CD4-positive, alpha-beta T cell treated with Interleukin-2 at 100 ng/mL for 4 hours (primary cell): ENCODE data around the gene VMO1.
"Not testable (repeated sequence)": the region's sequence is repeated elsewhere in the genome, so short reads cannot be mapped to it uniquely, and the experiment has no call there.

Experiments
- DNase-seq: peaks from one replicate; pipeline ENCODE4 v3.0.0-alpha.2; 2020; ENCODE audit warnings: low spot score

VMO1 gene, protein sequence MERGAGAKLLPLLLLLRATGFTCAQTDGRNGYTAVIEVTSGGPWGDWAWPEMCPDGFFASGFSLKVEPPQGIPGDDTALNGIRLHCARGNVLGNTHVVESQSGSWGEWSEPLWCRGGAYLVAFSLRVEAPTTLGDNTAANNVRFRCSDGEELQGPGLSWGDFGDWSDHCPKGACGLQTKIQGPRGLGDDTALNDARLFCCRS

DNA sequence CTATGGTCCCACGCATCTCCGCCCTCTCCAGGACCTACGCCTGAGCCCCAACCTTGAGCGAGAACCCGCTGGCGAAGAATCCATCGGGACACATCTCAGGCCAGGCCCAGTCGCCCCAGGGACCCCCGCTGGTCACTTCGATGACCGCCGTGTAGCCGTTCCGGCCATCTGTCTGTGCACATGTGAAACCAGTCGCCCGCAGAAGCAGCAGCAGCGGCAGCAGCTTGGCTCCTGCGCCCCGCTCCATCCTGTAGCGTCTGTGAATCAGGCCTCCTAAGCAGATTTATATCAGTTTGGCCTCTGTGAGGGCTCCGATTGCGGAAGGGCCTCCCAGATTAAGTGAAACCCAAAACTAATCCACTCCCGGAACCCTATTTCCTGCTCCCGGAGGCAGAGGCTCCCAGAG is at the start of gene VMO1:
Gene VMO1 (minus strand): TSS at position 259 of the 406 bp plus-strand sequence. CDS start 12 bp downstream, at position 247.
- no peak for DNase-seq

DNA sequence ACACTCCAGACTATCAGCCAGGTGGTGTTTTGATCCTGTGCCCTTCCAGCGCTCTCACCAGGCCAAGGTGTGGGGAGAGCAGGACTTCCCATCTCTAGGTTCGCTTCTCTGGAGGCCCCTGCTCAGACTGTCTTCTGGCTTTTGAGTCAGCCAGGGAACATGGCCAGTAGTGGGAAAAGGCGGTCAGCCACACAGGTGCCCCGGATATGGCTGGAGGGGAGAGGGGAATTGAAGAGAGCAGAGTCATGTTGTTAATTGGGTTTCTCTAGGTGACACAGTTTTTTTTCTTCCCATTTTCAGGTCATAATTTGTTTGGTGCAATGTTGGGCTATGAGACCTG is 48.5 kb upstream of the VMO1 start:
- no peak for DNase-seq

DNA sequence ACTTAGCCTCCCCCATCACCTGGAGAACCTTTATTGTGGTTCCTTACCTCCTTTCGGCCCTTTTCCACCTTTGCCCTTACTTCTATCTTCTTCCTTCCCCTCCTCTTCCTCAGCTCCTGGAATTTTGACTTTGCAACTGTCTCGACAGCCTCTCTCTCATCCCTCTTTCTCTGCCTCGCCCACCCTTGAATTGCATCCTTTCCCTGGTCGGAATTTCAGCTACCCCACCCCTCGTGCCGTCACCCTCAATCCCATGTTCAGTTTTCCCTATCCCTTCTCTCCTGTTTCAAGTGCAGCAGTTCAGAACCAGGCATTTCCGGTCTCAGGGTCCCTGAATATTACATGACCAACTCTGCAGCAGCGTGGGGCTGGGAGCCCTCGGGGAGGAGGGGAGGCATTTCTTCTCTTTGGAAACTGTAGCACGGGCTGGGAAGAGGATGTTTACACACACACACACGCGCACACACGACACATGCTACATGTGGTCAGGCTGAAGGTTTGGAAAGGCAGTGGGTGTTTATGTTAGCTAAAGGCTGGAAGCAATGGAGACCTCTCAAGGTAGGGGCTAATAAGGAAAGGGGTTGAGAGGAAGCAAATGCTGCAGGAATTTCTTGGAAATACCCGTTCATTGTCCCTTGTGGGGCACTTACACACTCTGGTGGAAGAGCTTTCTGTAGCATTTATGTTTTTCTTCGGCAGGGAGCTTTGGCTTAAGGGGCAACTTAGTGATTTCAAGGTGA is 47.9 kb upstream of the VMO1 start:
- peak; percentile 1 for DNase-seq

DNA sequence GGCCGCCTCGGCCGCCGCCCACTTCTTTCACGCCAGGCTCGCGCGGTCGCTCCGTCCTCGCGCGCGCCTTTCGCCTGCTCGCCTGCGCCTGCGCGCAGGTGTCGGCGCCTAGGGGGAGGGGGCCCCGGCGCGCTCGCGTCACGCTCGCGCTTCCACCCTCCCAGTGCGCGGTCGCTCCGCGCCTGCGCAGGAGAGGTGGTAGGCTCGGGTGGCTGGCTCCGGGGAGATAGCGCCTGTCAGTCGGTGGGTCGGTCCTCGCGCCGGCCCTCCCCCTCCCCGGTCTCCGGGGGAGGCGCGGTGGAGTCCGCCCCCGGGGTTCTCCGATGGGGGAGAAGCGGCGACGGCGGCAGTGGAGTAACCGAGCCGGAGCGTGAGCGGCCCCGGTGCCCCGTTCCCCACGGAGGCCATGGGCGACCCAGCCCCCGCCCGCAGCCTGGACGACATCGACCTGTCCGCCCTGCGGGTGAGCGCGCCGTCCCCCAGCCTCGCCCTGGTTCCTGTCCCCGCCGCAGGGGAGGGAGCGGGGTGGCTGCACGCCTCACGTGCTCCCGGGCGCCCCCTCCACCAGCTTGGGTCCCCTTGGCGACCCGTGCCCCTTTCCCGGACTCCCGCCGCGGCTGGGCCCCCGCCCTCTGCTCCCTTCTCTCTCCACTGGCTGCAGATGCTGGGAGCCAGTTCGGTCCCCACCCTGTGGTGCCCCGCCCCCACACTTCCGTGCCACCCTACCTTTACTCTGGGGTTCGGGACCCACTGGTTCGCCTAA is 47.2 kb upstream of the VMO1 start, which contains the start of gene MINK1:
Gene MINK1 (plus strand): TSS at position 163 of the 763 bp plus-strand sequence. CDS start 244 bp downstream, at position 407.
- peak; percentile 93 for DNase-seq

DNA sequence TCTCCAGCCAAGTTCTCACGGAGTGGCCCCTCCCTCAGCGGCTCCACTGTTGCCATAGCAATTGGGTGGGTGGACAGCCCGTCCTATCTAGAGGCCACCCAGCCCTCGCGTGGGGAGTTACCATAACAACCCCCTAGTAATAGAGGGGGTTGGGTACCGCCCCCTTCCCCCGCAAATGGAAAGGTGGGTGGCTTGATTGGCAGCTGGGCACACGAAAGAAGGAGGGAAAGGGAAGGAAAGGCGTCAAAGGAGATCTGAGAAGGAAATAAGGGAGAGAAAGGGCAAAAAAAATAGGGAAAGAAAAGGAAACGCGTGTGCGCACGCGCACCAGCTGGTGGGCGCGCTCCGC is 46.6 kb upstream of the VMO1 start:
- DNase-seq, result not testable (repeated sequence)

DNA sequence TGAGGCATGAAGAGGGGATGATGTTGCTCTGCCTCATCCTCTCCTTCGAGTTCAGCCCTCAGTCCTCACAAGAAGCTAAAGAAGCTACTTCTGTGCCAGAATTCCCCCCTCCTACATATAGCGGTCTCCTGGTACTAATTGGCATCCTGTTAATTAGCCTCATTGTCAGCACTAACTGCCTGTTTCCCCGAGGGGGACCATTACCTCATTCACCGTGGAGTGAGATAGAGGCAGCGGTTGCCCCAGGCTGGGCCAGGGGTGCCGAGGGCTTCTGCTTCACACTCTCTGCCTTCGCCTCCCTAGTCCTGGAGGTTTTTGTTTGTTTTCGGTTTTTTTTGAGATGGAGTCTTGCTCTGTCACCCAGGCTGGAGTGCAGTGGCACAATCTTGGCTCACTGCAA is 41.2 kb upstream of the VMO1 start:
- no peak for DNase-seq

DNA sequence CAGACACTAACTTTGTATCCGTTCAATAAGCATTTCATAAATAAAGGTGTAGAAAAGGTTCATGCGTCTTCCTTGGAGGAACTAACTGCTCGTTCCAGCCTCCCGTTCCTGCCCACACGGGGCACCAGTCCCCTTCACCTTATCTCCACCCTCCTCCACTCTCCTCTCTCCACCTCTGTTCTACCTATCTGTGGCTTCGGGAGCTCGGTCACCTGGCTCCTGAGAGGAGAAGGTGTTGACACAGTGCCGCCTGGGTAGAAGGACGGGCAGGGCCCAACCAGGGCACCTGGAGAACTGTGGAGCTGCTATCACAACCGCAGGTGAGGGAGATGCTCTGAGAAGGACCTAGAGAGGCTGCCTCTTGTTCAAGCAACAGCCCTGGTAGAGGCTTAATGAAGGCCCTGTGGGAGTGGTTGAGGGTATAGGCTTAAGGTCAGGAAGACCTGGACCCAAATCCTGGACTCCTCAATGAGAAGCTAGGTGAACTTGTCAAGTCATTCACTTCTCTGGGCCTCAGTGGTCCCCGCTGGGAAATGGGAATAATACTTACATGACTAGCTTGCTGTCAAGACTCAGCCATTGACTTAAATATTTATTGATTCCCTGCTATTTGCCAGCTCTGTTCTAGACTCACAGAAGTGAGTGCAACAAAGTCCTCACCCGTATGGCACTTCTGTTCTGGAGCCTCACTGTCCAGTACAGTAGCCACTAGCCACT is 37.4 kb upstream of the VMO1 start:
- no peak for DNase-seq

DNA sequence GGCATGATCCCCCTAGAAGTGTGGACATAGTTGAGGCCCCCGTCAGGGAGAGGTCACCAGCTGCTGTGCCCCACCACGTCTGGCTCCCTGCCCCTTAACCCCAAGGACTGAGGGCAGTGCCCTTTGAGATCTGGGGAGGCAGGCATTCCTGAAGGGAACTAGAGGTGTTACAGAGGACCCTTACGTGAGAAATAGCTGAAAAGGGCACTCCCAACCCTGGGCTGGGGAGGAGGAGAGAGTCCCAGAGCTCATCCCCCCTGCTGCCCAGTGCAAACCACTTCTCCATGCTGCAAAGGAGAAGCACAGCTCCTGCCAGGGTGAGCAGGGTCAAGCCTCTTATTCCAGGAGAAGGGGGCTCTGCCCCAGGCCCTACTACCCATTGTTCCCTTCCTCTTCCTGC is 36.7 kb upstream of the VMO1 start:
- DNase-seq, result no peak

DNA sequence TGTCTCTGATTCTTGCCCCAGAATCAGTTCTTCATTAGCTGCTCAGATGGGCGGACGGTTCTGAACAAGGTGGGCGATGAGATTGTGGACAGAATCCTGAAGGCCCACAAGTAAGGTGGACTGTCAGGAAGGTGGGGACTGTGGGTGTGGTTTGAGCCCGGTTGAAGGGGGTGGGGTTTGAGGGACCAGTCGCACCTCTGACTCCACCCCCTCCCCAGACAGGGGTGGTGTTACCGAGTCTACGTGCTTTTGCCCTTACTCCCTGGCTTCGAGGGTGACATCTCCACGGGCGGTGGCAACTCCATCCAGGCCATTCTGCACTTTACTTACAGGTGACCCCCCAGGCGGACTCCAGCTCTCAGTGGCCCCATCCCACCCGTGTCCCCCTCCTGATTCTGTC is 32.1 kb upstream of the VMO1 start:
- no peak for DNase-seq

DNA sequence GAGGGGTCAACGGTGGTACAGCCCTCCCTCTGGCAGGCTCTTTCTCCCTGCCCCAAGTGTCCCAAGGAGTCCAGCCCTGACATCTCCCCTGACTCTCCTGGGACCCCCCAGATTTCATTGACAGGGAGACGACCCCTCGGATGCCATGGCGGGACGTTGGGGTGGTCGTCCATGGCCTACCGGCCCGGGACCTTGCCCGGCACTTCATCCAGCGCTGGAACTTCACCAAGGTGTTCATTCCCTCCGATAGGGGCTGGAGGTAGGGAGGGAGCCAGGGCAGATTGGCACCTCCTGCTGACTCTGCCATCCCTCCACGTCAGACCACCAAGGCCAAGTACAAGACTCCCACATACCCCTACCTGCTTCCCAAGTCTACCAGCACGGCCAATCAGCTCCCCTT is 30.7 kb upstream of the VMO1 start:
- no peak for DNase-seq

DNA sequence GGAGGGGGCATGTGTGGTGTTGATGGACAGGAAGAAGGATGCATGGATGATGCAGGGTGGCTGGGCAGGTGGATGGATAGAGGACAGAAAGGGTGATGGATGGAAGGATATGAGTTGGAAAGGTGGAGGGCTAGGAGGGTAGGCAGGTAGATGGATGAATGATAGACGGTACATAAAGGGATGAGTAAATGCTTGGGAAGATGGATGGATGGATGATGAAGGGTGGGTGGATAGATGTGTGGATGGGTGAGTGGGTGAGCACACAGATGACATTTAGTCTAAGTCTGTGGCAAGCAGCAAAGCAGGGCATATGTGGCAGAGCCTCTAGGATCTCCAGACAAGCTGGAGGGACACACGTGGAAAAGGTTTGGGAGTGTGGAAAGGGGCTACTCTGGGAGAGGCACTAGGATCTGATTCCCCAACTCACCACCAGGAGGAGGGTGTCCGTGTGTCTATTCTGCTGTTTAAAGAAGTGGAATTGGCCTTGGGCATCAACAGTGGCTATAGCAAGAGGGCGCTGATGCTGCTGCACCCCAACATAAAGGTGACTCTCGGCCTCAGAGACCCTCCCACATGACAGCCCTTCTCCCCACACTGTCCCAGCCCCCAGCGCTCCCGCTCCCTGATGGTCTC is 29.0 kb upstream of the VMO1 start:
- DNase-seq, result no peak

DNA sequence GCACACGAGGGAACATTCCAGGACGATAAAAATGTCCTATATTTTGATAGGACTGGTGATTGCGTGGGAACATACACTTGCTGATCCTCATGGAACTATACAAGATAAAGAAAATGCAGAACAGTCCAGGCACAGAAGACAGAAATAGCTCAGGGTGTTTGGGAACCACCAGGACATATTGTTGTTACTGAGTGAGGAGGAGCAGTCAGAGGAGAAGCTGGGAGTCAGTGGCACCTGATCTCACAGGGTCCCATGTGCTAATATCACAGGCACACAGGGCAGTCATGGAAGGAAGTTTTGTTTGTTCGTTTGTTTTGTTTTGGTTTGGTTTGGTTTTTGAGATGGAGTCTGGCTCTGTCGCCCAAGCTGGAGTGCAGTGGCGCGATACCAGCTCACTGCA is 26.5 kb upstream of the VMO1 start:
- DNase-seq, result no peak

DNA sequence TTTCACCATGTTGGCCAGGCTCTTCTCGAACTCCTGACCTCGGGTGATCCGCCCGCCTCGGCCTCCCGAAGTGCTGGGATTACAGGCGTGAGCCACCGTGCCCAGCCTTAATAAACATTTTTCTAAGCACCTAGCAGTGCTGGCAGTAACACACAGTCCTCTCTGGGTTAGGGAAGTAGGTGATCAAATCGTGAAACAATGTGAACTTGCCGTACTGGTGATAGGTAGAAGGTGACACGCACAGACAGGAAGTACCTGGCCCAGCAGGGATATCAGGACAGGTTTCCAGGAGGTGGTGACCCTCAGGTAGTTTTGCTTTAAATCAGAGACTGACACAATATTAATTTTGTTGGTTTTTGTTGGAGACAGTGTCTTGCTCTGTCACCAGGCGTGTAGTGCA is 25.3 kb upstream of the VMO1 start:
- DNase-seq, result no peak

DNA sequence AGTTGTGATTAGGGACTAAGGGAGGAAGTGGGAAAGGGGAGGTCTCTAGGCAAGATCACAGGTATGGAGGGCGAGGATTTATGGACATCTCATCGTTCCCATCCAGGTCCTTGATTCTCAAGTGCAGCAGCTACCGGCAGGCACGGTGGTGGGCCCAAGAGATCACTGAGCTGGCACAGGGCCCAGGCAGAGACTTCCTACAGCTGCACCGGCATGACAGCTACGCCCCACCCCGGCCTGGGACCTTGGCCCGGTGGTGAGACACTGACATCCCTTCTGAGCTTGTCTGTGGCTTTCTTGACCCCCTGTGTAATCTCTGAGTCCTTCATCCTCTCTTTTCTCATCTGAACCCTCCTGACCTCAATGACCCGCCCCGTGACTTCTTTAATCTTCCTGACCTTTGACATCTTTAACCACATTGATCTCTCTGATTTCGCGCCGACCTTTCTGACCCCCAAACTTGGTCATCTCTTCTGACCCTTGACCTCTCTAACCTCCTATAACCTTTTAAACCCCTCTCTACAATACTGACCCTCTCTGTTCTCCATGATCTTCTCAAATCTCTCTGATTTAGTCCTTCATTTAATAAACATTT is 24.6 kb upstream of the VMO1 start:
- no peak for DNase-seq

DNA sequence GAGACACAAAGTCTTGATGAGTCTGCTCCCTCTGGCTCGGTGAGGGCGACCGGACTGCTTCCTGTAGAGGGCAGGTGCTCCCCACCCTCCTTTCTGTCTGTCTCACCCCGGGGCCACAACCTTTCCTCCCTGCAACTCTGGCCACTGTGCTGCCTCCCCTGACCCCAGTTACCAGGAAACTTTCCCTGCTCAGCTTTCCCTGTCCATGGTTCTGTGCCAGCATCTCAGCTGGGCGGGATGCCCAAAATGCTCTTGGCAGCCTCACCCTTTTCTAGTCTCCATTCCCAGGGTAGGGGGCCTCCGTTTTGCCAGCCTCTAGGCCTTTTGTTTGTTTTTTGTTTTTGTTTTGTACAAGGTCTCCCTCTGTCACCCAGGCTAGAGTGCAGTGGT is 22.2 kb upstream of the VMO1 start:
- no peak for DNase-seq

DNA sequence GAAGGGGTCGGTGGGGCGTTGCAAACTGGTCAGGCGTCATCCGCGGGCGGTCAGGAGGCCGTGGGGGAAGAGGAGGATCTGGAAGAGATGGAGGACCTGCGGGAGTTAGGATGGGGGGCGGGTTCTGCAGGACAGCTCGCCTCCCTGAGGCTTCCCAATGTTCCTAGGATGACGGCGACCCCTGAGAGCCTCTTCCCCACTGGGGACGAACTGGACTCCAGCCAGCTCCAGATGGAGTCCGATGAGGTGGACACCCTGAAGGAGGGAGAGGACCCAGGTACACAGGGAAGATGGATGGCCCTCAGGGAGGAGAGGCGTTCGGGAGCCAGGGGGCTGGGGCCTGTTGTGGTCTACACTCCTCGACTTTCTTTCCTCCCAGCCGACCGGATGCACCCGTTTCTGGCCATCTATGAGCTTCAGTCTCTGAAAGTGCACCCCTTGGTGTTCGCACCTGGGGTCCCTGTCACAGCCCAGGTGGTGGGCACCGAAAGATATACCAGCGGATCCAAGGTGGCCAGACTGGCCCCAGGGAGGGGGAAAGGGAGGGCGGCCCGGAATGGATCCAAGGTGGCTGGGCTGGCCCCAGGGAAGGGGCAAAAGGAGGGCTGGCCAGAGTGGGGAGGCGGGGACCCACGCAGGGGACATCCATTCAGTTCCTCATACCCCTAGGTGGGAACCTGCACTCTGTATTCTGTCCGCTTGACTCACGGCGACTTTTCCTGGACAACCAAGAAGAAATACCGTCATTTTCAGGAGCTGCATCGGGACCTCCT is 21.6 kb upstream of the VMO1 start:
- no peak for DNase-seq

DNA sequence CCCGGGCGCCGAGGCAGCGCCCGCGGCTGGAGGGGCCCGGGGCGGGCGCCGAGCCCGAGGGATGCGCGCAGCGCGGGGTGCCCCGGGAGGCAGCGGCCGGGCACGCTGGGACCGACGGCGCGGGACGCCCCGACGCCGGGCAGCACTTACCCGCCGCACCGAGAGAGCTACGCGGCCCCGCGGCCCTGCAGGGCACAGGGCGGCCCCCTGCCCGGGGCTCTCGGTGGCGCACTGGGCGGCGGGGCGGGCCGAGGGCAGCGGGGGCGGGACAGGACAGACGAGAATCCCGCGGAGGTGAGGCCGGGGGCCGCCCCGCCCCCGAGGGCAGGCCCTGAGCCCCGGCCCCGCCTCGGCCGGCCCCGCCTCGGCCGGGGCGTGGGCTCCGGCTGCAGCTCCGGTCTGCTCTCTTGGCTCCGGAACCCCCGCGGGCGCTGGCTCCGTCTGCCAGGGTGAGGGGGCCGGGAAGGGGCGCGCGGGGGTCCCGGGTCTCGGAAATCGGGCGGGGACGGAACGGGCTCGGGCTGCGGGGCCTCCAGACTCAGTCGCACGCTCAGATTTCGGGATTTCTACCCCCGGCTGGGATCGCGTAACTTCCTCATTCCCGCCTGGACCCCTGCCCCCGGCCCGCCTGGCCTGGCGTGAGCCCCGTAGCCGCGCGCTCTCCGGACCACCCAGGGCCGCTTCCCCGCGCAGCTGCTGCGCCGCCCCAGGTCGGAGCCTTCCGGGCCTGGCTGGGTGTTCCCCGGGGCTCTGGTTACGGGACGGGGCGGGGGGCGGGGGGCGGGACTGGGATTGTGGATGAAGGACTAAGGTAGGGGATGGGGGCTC is 20.8 kb upstream of the VMO1 start, which contains the start of gene PLD2:
Gene PLD2 (plus strand): TSS at position 376 of the 828 bp plus-strand sequence. CDS start 621 bp downstream, outside the sequence.
- peak; percentile 84 for DNase-seq

DNA sequence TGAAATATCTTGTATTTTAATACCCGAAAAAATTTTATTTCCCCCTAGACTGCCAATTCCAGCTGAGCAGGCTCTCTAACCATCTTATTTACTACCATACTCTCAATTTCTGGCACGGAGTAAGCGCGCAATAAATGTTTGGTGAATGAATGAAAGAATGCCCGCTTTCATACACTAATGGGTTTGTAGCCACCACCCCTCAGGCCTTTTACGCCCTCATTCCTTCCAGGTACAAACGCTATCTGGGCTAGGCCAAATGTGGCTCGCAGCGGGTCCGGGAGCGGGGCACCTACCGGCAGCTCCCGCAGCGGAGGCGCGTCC is 20.3 kb upstream of the VMO1 start:
- no peak for DNase-seq

DNA sequence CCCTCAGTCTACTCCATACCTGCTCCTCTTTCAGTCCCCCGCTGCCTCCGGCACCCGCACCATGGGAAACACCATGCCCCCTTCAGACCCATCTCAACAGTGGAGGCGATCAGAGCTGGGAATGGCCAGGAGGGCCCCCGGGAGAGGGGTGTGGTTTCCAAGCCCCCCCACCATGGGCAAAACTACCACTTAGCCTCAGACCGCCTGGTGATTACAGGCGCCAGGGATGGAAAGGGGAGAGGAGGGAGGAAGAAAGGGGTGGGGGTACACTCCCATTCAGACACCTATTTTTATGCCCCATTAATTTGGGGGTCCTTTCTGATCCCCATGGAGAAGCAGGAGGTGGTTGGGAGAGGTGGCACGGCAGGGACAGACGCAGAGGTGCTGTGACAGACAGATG is 16.1 kb upstream of the VMO1 start, which contains the start of gene C17orf114:
Gene C17orf114 (minus strand): TSS at position 101 of the 400 bp plus-strand sequence.
- DNase-seq, result no peak
